NT2/D1 (cell line): ENCODE data around the gene ZNF500.

Experiments
- DNase-seq: peaks from one replicate; pipeline ENCODE4 v3.0.0-alpha.2; 2011; ENCODE audit warnings: low read depth, low spot score
- H3K27me3 ChIP-seq: 2 replicates; pipeline ENCODE4 v1.6.0; 2011; ENCODE audit warnings: mild to moderate bottlenecking; ENCODE audit not compliant: insufficient read length, insufficient read depth
- H3K36me3 ChIP-seq: 2 replicates; pipeline ENCODE4 v1.6.1; 2011; ENCODE audit warnings: mild to moderate bottlenecking, low read length, mixed read lengths; ENCODE audit not compliant: insufficient read depth, insufficient read length
- H3K4me1 ChIP-seq: 2 replicates; pipeline ENCODE4 v1.5.1; 2011; ENCODE audit not compliant: insufficient read depth, insufficient read length
- H3K4me3 ChIP-seq: 2 replicates; pipeline ENCODE4 v1.5.1; 2011; ENCODE audit warnings: low read depth; ENCODE audit not compliant: insufficient read length
- H3K9ac ChIP-seq: 2 replicates; pipeline ENCODE4 v1.6.0; 2011; ENCODE audit warnings: low read depth; ENCODE audit not compliant: insufficient read length
- H3K9me3 ChIP-seq: 2 replicates; pipeline ENCODE4 v1.5.1; 2011; ENCODE audit warnings: mild to moderate bottlenecking, low read length; ENCODE audit not compliant: insufficient read depth
- SUZ12 ChIP-seq: IDR thresholded peaks from 2 replicates; pipeline ENCODE4 v1.6.1; 2011; ENCODE audit not compliant: insufficient read length, insufficient read depth; ENCODE audit errors: extremely low read depth
- YY1 ChIP-seq: IDR thresholded peaks from 2 replicates; pipeline ENCODE4 v1.6.1; 2011; ENCODE audit not compliant: insufficient read length, insufficient read depth
- ZNF274 ChIP-seq: IDR thresholded peaks from 2 replicates; pipeline ENCODE4 v1.6.1; 2011; ENCODE audit warnings: mild to moderate bottlenecking, low read depth, low read length

The ZNF500 gene

GRCh38 chr16:4704913-4705312 lies 62.0 kb downstream of the ZNF500 start:
- no peaks in the 10 kb centered on the region for H3K9me3 ChIP-seq
- no peaks in the 10 kb centered on the region for H3K27me3 ChIP-seq
- DNase-seq: no peak
- H3K36me3 ChIP-seq: peaks cover 71% of the 10 kb centered on the region
- no peak overlapping the region for H3K9ac ChIP-seq
- H3K4me1 ChIP-seq: no peaks in the 10 kb centered on the region
- TF ChIP-seq YY1: no peak
- no peak for TF ChIP-seq SUZ12
- TF ChIP-seq ZNF274: no peak
- no peak overlapping the region for H3K4me3 ChIP-seq

GRCh38 chr16:4704491-4704890 lies 62.5 kb downstream of the ZNF500 start:
- Histone ChIP-seq H3K9ac (no peak overlapping the region), H3K4me3 (no peak overlapping the region), H3K4me1 (no peaks in the 10 kb centered on the region), H3K36me3 (peaks cover 71% of the 10 kb centered on the region), H3K27me3 (no peaks in the 10 kb centered on the region), H3K9me3 (no peaks in the 10 kb centered on the region)
- TF ChIP-seq ZNF274 (no peak), YY1 (no peak), SUZ12 (no peak)
- DNase-seq: no peak

GRCh38 chr16:4703906-4704305 lies 63.1 kb downstream of the ZNF500 start:
- DNase-seq: no peak
- no peak overlapping the region for H3K9ac ChIP-seq
- H3K4me3 ChIP-seq: no peak overlapping the region
- H3K9me3 ChIP-seq: no peaks in the 10 kb centered on the region
- H3K4me1 ChIP-seq: no peaks in the 10 kb centered on the region
- no peaks in the 10 kb centered on the region for H3K27me3 ChIP-seq
- TF ChIP-seq YY1 (no peak), ZNF274 (no peak), SUZ12 (no peak)
- peaks cover 75% of the 10 kb centered on the region for H3K36me3 ChIP-seq

GRCh38 chr16:4702466-4702808 lies 64.5 kb downstream of the ZNF500 start:
- H3K9me3 ChIP-seq: no peaks in the 10 kb centered on the region
- no peaks in the 10 kb centered on the region for H3K4me1 ChIP-seq
- no peaks in the 10 kb centered on the region for H3K27me3 ChIP-seq
- peaks cover 85% of the 10 kb centered on the region for H3K36me3 ChIP-seq
- no peak overlapping the region for H3K9ac ChIP-seq
- no peak overlapping the region for H3K4me3 ChIP-seq
- DNase-seq: no peak
- TF ChIP-seq YY1 (no peak), SUZ12 (no peak)

GRCh38 chr16:4701791-4702465 lies 65.0 kb downstream of the ZNF500 start:
- Histone ChIP-seq H3K4me3 (no peak overlapping the region), H3K9me3 (no peaks in the 10 kb centered on the region), H3K27me3 (no peaks in the 10 kb centered on the region), H3K4me1 (no peaks in the 10 kb centered on the region), H3K9ac (no peak overlapping the region), H3K36me3 (peaks cover 86% of the 10 kb centered on the region)
- no peak for DNase-seq
- TF ChIP-seq YY1 (no peak), ZNF274 (no peak), SUZ12 (no peak)

GRCh38 chr16:4700997-4701743 lies 65.8 kb downstream of the ZNF500 start:
- no peak overlapping the region for H3K4me3 ChIP-seq
- peaks cover 4% of the 10 kb centered on the region for H3K4me1 ChIP-seq
- peaks cover 87% of the 10 kb centered on the region for H3K36me3 ChIP-seq
- DNase-seq: no peak
- H3K27me3 ChIP-seq: no peaks in the 10 kb centered on the region
- no peak overlapping the region for H3K9ac ChIP-seq
- no peaks in the 10 kb centered on the region for H3K9me3 ChIP-seq
- TF ChIP-seq SUZ12: no peak
- no peak for TF ChIP-seq YY1
- TF ChIP-seq ZNF274: no peak

- Histone ChIP-seq H3K9ac (no peak overlapping the region), H3K27me3 (no peaks in the 10 kb centered on the region), H3K36me3 (peaks cover 93% of the 10 kb centered on the region), H3K9me3 (no peaks in the 10 kb centered on the region), H3K4me1 (peaks cover 6% of the 10 kb centered on the region), H3K4me3 (no peak overlapping the region)
- no peak for DNase-seq
- TF ChIP-seq ZNF274 (no peak), SUZ12 (no peak), YY1 (no peak)
These were observed 66.5 kb downstream of the ZNF500 start for GRCh38 chr16:4700380-4700996.
